GM23248 (cell line): Measurements from ENCODE around the gene MARVELD2.

Source experiments
- EZH2 ChIP-seq: fragments of 200-600 bp; sonication (generic); IDR thresholded peaks from 2 replicates; pipeline ENCODE4 v1.6.1; 2018; ENCODE audit warnings: antibody characterized with exemption, mild to moderate bottlenecking; ENCODE audit not compliant: insufficient read depth, poor library complexity, severe bottlenecking
- EZH2phosphoT487 ChIP-seq: fragments of 200-600 bp; sonication (generic); IDR thresholded peaks from 2 replicates; pipeline ENCODE4 v1.6.1; 2018; ENCODE audit warnings: antibody characterized with exemption, moderate library complexity, mild to moderate bottlenecking, low read depth; ENCODE audit not compliant: insufficient read depth

DNA sequence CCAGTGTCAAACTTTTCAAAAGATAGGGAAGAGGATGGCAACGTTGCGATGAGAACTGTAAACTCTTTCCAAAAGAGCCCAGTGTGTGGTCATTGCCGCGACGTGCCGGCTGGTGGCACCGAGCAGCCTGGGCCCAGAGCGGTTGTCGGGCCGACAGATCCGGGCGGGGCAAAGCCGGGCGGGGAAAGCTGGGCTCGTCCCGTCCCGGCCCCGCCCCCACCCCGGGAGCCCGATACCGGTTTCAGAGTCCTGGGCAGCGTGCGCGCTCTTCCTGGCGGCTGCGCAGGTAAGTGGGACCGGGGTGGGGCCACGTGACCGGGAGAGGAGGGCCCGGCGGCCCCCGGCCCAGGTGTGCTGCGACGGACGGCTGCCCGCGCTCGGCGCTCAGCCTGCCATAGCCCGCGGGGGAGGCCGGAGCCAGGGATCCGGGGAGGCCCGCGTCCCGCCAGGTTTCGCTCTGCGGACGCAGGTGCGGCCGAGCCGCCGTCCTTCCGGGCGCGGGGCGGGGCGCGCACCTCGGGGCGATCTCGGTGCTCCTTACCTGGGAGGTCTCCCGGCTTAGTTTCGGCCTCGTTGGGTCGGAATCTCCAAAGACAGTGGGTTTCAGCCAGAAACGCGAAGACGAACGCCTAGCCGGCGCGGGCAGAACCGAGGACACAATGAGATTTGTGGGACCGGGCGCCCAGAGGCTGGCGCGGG is at the start of gene MARVELD2:
- TF ChIP-seq EZH2 = no peak
- TF ChIP-seq EZH2phosphoT487 = no peak
